SK-N-MC (cell line): ENCODE measurements around the gene TADA1.
"Not testable (repeated sequence)": the region's sequence is repeated elsewhere in the genome, so short reads cannot be mapped to it uniquely, and the experiment has no call there.

Source experiments
- DNase-seq: peaks from one replicate; pipeline ENCODE4 v3.0.0-alpha.2; 2011; ENCODE audit warnings: low read depth, low spot score
- H3K27ac ChIP-seq: fragments of 200-600 bp; sonication (generic); 2 replicates; pipeline ENCODE4 v1.5.1; 2016; ENCODE audit warnings: mixed run types
- H3K36me3 ChIP-seq: fragments of 200-600 bp; sonication (generic); 2 replicates; pipeline ENCODE4 v1.6.1; 2017; ENCODE audit warnings: antibody characterized with exemption, low read length, mixed read lengths; ENCODE audit not compliant: insufficient read depth
- H3K4me3 ChIP-seq: fragments of 200-600 bp; sonication (generic); 2 replicates; pipeline ENCODE4 v1.5.1; 2016
- H3K9ac ChIP-seq: fragments of 200-600 bp; sonication (generic); 2 replicates; pipeline ENCODE4 v1.8.0; 2017; ENCODE audit warnings: mixed run types, mixed read lengths; ENCODE audit not compliant: insufficient read length
- H3K9me3 ChIP-seq: fragments of 200-600 bp; sonication (generic); 2 replicates; pipeline ENCODE4 v1.6.1; 2017; ENCODE audit warnings: low read depth, mild to moderate bottlenecking, antibody characterized with exemption, low read length, moderate library complexity, mixed read lengths
- EZH2 ChIP-seq: fragments of 200-600 bp; sonication (generic); IDR thresholded peaks from one replicate; pipeline ENCODE4 v1.6.1; 2017; ENCODE audit warnings: antibody characterized with exemption
- FOXP2 ChIP-seq: optimal IDR thresholded peaks from 2 replicates; pipeline ENCODE3; 2011; ENCODE audit warnings: mild to moderate bottlenecking, moderate library complexity; ENCODE audit not compliant: insufficient read depth; ENCODE audit errors: extremely low read length, control extremely low read depth
- POLR2AphosphoS5 ChIP-seq: IDR thresholded peaks from 2 replicates; pipeline ENCODE4 v1.6.1; 2012; ENCODE audit warnings: mild to moderate bottlenecking, low read depth, low read length, borderline replicate concordance

TADA1 gene

GRCh38 chr1:166882893-166883292 lies 6.8 kb upstream of the TADA1 start:
- no peak overlapping the region for H3K27ac ChIP-seq
- no peak for TF ChIP-seq EZH2

DNA sequence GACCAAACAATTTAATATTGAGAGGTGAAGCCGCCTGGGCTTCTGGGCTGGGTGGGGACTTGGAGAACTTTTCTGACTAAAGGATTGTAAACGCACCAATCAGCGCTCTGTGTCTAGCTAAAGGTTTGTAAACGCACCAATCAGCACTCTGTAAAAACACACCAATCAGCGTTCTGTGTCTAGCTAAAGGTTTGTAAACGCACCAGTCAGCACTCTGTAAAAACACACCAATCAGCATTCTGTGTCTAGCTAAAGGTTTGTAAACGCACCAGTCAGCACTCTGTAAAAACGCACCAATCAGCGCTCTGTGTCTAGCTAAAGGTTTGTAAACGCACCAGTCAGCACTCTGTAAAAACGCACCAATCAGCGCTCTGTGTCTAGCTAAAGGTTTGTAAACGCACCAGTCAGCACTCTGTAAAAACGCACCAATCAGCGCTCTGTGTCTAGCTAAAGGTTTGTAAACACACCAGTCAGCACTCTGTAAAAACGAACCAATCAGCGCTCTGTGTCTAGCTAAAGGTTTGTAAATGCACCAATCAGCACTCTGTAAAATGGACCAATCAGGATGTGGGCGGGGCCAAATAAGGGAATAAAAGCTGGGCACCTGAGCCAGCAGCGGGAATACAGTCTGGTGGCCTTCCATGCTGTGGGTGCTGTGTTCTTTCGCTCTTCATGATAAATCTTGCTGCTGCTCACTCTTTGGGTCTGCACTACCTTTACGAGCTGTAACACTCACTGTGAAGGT lies 2.3 kb upstream of the TADA1 start:
- H3K4me3 ChIP-seq, H3K27ac ChIP-seq, DNase-seq, H3K36me3 ChIP-seq, H3K9ac ChIP-seq, H3K9me3 ChIP-seq: not testable (repeated sequence)

More at GRCh38 chr1:166882893-166883292, 6.8 kb upstream of the TADA1 start:
- Histone ChIP-seq H3K9me3 (no peaks in the 10 kb centered on the region), H3K9ac (no peak overlapping the region), H3K36me3 (no peaks in the 10 kb centered on the region), H3K4me3 (no peak overlapping the region)
- DNase-seq: no peak

- no peak for DNase-seq
- no peaks in the 10 kb centered on the region for H3K9me3 ChIP-seq
- H3K4me3 ChIP-seq: peak overlapping the region; percentile 97
- peak overlapping the region; percentile 74 for H3K9ac ChIP-seq
- TF ChIP-seq FOXP2 (no peak), POLR2AphosphoS5 (no peak), EZH2 (no peak)
- no peaks in the 10 kb centered on the region; the same call in 1 of the 2 replicates for H3K36me3 ChIP-seq
- no peak overlapping the region for H3K27ac ChIP-seq
These were observed 425 bp upstream of the TADA1 start for GRCh38 chr1:166876540-166876838.

GRCh38 chr1:166875302-166875733 lies 746 bp downstream of the TADA1 start:
- no peak for DNase-seq
- Histone ChIP-seq H3K27ac (no peak overlapping the region), H3K36me3 (no peaks in the 10 kb centered on the region; the same call in 1 of the 2 replicates), H3K4me3 (peak overlapping the region; percentile 97), H3K9me3 (no peaks in the 10 kb centered on the region), H3K9ac (peak overlapping the region; percentile 95)
- no peak for TF ChIP-seq EZH2
- TF ChIP-seq FOXP2: no peak
- no peak for TF ChIP-seq POLR2AphosphoS5

GRCh38 chr1:166874464-166874863 lies 1.6 kb downstream of the TADA1 start:
- Histone ChIP-seq H3K9ac (peak overlapping the region; percentile 95), H3K27ac (no peak overlapping the region), H3K4me3 (no peak overlapping the region; the same call in 1 of the 2 replicates), H3K9me3 (no peaks in the 10 kb centered on the region), H3K36me3 (no peaks in the 10 kb centered on the region; the same call in 1 of the 2 replicates)
- TF ChIP-seq POLR2AphosphoS5: no peak
- TF ChIP-seq FOXP2: no peak
- TF ChIP-seq EZH2: no peak
- no peak for DNase-seq

DNA sequence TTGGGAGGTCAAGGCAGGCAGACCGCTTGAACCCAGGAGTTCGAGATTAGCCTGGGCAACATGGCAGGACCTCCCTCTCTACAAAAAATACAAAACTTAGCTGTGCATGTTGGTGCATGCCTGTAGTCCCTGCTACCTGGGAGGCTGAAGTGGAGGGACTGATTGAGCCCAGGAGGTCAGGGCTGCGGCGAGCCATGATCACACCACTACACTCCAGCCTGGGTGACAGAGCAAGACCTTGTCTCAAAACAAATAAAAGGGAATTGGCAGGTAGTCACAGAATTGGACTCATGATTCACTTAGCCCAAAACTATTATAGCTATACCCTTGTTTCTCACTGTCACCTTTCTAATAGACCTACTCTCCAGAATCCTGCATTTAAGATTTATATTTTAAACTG lies 5.5 kb downstream of the TADA1 start:
- Histone ChIP-seq H3K9ac (no peak overlapping the region), H3K27ac (no peak overlapping the region), H3K4me3 (no peak overlapping the region), H3K36me3 (peaks cover 33% of the 10 kb centered on the region), H3K9me3 (no peaks in the 10 kb centered on the region)
- TF ChIP-seq FOXP2 (no peak), EZH2 (no peak), POLR2AphosphoS5 (no peak)
- no peak for DNase-seq

- Histone ChIP-seq H3K9ac (no peak overlapping the region), H3K27ac (no peak overlapping the region), H3K4me3 (no peak overlapping the region), H3K36me3 (peaks cover 42% of the 10 kb centered on the region), H3K9me3 (no peaks in the 10 kb centered on the region)
- no peak for DNase-seq
- no peak for TF ChIP-seq EZH2
- no peak for TF ChIP-seq FOXP2
- no peak for TF ChIP-seq POLR2AphosphoS5
These were observed 6.6 kb downstream of the TADA1 start for GRCh38 chr1:166869318-166870099.

- no peak for DNase-seq
- no peak overlapping the region for H3K27ac ChIP-seq
- H3K4me3 ChIP-seq: no peak overlapping the region
- H3K9ac ChIP-seq: no peak overlapping the region
- TF ChIP-seq POLR2AphosphoS5: no peak
- TF ChIP-seq FOXP2: no peak
- TF ChIP-seq EZH2: no peak
- no peaks in the 10 kb centered on the region for H3K9me3 ChIP-seq
- peaks cover 50% of the 10 kb centered on the region for H3K36me3 ChIP-seq
These were observed 7.4 kb downstream of the TADA1 start for GRCh38 chr1:166868639-166869038.

DNA sequence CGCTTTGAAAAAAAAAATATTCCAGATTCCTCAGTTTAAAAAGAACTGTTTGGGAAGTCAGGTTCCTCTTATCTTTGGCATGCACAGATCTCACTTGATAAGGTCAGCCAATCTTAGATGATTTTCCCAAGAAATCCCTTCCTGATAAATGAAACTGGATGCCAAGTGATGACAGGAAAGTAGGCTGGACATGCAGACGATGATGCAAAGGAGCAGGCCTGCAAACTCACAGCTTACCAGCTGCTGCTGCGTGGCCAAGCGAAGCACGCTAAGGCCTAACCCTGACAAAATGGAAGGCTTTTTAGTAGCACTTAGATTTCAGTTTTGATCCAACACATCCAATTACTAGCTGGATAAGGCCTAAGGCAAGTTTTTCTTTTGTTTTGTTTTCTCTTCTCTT lies 10.1 kb downstream of the TADA1 start:
- H3K36me3 ChIP-seq: peaks cover 76% of the 10 kb centered on the region
- no peak for TF ChIP-seq POLR2AphosphoS5
- TF ChIP-seq FOXP2: no peak
- no peak for TF ChIP-seq EZH2
- DNase-seq: no peak
- H3K9me3 ChIP-seq: no peaks in the 10 kb centered on the region
- H3K9ac ChIP-seq: no peak overlapping the region
- H3K27ac ChIP-seq: no peak overlapping the region
- no peak overlapping the region for H3K4me3 ChIP-seq
